ENCODE measurements around the gene CCDC91.

The CCDC91 gene

DNA sequence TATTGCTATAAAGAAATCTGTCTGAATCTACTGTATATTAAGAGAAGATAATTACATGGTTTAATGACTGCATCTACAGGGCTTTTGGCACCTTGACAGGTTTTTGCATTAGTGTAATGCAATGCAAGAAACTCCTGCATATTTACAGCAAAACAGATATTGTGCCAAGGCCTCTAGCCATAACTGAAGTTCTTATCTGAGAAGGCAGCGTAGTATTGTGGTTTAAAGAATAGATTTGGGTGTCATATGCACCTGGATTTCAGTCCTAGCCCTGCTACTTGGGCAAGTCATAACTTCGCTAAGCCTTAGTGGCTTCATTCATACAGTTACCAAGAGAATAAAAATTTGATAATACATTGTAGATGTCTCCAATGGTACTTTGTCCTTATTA lies 350.1 kb downstream of the CCDC91 start:
- Histone ChIP-seq H3K27ac (ENCODE audit: low read length) (no peak overlapping the region), H3K4me3 (ENCODE audit: low read depth in 1 of 2, low read length in 2 of 2) (no peak overlapping the region), H3K36me3 (ENCODE audit: control insufficient read depth in 1 of 2, insufficient read depth in 2 of 2, low read length in 2 of 2) (no peaks in the 10 kb centered on the region), H3K9me3 (ENCODE audit: control insufficient read depth in 1 of 2, low read length in 2 of 2) (no peaks in the 10 kb centered on the region), H3K27me3 (ENCODE audit: low read depth, low read length) (no peaks in the 10 kb centered on the region), H3K4me1 (ENCODE audit: control insufficient read depth in 1 of 2, insufficient read depth in 2 of 2, low read length in 2 of 2) (no peaks in the 10 kb centered on the region)

DNA sequence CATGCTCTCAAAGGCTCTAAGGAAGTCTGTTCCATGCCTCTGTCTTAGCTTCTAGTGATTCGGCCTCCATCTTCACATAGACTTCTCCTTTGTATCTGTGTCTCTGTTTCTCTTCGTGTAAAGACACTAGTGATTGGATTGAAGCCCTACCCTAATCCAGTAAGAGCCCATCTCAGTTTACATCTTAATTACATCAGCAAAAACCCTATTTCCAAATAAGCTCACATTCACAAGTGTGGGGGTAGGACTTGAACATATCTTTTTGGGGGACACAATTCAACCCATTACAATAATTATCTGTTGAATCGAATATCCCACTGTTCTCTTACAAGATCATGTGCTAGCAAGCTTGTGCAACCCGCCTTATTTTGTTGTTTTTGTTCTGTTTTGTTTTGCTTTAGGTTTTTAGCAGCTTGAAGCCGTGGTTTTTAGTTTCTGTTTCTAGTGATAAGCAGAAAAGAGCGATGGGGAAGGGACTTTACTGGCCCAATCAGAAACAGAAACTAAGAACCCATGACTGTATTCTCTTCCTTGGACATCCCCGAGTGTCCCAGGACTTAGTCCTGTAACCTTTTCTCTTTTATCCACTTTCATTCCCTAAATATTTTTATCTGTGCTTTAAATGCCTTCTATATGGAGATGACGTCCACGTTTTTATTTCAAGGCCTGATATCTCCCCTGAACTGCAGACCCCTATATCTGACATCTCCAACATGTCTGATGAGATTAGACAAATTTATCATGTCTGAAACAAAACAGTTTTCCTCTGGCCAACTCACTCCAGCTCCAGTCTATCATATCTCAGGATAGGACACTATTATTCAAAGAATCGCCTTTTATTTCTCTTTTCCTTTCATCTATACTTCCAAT lies 353.0 kb downstream of the CCDC91 start:
- Histone ChIP-seq H3K4me1 (ENCODE audit: control insufficient read depth in 1 of 2, insufficient read depth in 2 of 2, low read length in 2 of 2) (no peaks in the 10 kb centered on the region), H3K27ac (ENCODE audit: low read length) (peak overlapping the region; percentile 42), H3K4me3 (ENCODE audit: low read depth in 1 of 2, low read length in 2 of 2) (no peak overlapping the region), H3K9me3 (ENCODE audit: control insufficient read depth in 1 of 2, low read length in 2 of 2) (no peaks in the 10 kb centered on the region), H3K36me3 (ENCODE audit: control insufficient read depth in 1 of 2, insufficient read depth in 2 of 2, low read length in 2 of 2) (no peaks in the 10 kb centered on the region), H3K27me3 (ENCODE audit: low read depth, low read length) (no peaks in the 10 kb centered on the region)

DNA sequence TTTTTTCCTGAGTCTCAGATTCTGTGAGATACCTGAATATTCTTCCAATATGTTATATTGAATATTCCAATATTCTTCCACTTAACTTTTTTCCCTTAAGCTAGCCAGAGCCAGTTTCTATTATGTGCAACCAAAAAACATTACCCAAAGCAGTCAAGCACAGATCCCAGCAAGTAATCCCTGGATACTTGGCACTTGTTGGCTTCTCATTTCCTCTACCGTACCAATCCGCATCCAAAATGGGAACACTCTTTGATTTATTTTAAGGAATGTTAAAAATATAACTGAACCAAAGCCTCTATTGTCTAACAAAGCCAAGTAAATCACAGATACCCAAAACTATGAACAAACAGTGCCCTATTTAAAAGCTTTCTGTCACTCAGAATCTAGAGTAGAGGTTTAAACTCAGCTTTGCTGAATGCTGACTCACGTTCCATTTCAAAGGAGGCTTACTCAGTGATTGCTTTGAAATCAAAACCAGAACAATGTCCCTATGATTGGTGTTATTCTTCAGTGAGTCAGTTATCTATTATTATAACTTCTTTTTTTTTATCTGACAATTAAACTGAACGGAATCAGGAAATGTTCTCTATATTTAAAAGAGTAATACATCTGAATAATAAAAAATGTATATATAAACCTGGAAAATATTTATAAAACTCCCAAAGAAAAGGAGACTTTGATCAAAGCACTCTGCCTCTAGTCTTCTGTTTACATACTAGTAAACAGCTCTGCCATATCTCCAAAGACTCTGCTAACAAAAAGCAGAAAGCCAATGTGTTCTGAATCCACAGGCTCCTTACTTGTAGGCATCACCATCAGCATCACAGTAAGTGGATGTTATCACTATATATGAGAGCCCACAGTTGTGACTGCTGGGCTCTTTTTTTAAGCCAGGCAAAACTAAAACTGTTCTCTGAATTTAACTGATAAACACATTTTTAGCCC lies 360.8 kb downstream of the CCDC91 start:
- H3K27me3 ChIP-seq (ENCODE audit: low read depth, low read length): no peaks in the 10 kb centered on the region

DNA sequence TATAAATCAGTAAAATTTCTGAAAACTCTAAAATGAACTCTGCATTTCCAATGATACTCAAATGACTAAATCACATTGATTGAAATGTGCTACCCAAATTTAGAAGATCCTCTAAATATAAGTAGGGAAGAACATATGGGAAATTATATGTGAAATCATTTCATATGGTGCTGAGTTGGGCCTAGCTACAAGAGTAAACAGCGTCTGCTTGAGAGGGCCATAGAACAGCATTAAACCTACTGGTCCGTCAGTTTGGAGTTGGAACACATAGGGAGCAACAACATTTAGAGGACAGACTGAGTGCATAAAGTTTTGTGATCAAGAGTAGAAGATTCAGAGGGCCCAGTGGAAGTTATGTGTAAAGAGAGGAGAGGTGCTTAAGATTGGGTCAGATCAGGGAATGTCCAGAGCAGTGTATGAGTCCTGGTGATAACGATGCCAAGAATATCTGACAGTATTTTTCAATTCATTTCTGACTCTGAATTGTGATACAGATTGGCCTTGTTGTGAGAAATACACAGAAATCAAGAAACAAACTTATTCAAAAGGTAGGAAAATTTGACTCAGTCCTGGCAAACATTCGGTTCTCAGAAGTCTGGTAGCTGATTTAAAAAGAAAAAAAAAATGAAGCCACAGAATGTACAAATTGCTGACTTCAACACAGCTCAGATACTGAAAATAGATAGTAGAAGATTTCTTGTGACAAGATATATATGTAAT lies 362.2 kb downstream of the CCDC91 start:
- no peak overlapping the region for H3K27ac ChIP-seq (ENCODE audit: low read length)
- no peaks in the 10 kb centered on the region for H3K4me1 ChIP-seq (ENCODE audit: control insufficient read depth in 1 of 2, insufficient read depth in 2 of 2, low read length in 2 of 2)
- H3K4me3 ChIP-seq (ENCODE audit: low read depth in 1 of 2, low read length in 2 of 2): no peak overlapping the region
- H3K9me3 ChIP-seq (ENCODE audit: control insufficient read depth in 1 of 2, low read length in 2 of 2): no peaks in the 10 kb centered on the region
- no peaks in the 10 kb centered on the region for H3K36me3 ChIP-seq (ENCODE audit: control insufficient read depth in 1 of 2, insufficient read depth in 2 of 2, low read length in 2 of 2)
- no peaks in the 10 kb centered on the region for H3K27me3 ChIP-seq (ENCODE audit: low read depth, low read length)

More for the DNA sequence above, 360.8 kb downstream of the CCDC91 start:
- no peaks in the 10 kb centered on the region for H3K4me1 ChIP-seq (ENCODE audit: control insufficient read depth in 1 of 2, insufficient read depth in 2 of 2, low read length in 2 of 2)
- no peaks in the 10 kb centered on the region for H3K9me3 ChIP-seq (ENCODE audit: control insufficient read depth in 1 of 2, low read length in 2 of 2)
- no peak overlapping the region for H3K27ac ChIP-seq (ENCODE audit: low read length)
- no peak overlapping the region for H3K4me3 ChIP-seq (ENCODE audit: low read depth in 1 of 2, low read length in 2 of 2)
- H3K36me3 ChIP-seq (ENCODE audit: control insufficient read depth in 1 of 2, insufficient read depth in 2 of 2, low read length in 2 of 2): no peaks in the 10 kb centered on the region

DNA sequence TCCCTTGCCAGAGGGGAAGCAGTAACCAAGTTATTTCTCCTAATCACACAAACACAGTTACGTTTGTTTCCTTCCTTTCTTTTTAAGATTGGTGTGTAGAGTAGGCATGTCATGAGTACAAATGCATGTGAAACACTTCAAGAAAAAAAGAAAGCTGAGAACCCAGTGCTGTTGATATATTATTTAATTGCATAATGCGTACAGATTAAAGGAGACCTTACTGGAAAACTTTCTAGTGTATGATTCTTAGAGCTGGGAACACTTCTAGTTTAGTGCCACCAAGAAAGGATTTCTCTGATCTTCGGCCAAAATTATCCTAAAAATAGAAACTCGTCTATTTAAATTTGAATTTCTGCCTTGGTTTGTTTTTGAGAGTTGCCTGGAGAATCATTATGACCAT lies 365.5 kb downstream of the CCDC91 start:
- H3K36me3 ChIP-seq (ENCODE audit: control insufficient read depth in 1 of 2, insufficient read depth in 2 of 2, low read length in 2 of 2): no peaks in the 10 kb centered on the region
- H3K4me3 ChIP-seq (ENCODE audit: low read depth in 1 of 2, low read length in 2 of 2): no peak overlapping the region
- no peak overlapping the region for H3K27ac ChIP-seq (ENCODE audit: low read length)
- no peaks in the 10 kb centered on the region for H3K4me1 ChIP-seq (ENCODE audit: control insufficient read depth in 1 of 2, insufficient read depth in 2 of 2, low read length in 2 of 2)
- no peaks in the 10 kb centered on the region for H3K9me3 ChIP-seq (ENCODE audit: control insufficient read depth in 1 of 2, low read length in 2 of 2)
- no peaks in the 10 kb centered on the region for H3K27me3 ChIP-seq (ENCODE audit: low read depth, low read length)

DNA sequence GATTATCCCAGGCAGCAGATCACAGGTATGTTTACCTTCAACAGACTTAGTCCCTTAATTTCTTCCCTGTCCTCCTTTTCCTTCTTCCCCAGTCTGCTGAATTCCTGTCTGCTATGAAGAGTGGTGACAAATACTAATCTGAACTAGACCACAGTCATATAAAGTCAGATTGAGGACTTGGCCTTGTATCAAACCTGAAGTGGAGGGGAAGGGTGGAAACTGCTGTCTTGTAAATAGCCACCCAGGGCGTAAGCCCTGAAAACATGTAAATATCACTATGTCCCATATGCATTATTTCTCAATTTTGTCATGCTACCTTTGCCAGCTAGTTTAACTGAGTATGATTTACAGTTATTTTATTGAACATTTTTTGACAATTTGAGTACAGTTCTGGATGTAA lies 368.0 kb downstream of the CCDC91 start:
- Histone ChIP-seq H3K9me3 (ENCODE audit: control insufficient read depth in 1 of 2, low read length in 2 of 2) (no peaks in the 10 kb centered on the region), H3K4me3 (ENCODE audit: low read depth in 1 of 2, low read length in 2 of 2) (no peak overlapping the region), H3K27ac (ENCODE audit: low read length) (no peak overlapping the region), H3K4me1 (ENCODE audit: control insufficient read depth in 1 of 2, insufficient read depth in 2 of 2, low read length in 2 of 2) (no peaks in the 10 kb centered on the region), H3K27me3 (ENCODE audit: low read depth, low read length) (no peaks in the 10 kb centered on the region), H3K36me3 (ENCODE audit: control insufficient read depth in 1 of 2, insufficient read depth in 2 of 2, low read length in 2 of 2) (no peaks in the 10 kb centered on the region)

DNA sequence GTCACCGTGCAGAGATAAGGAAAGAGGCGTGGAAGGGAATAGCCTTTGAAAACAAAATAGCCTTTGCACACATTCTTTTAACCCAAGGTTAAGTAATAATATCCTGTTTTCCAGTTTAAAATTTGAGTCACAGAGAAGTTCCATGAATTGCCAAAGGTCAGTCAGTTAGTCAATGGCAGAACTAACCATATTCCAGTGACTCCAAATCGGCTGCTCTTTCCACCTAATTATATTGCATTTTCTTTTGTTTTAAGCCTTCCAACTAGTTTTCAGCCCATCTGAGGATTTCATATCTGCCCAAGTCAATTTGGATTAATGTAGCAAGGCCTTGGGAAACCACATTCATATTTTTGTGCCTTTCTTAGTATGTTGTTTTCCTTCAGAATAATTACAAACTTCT lies 373.0 kb downstream of the CCDC91 start:
- H3K4me3 ChIP-seq (ENCODE audit: low read depth in 1 of 2, low read length in 2 of 2): no peak overlapping the region
- H3K9me3 ChIP-seq (ENCODE audit: control insufficient read depth in 1 of 2, low read length in 2 of 2): no peaks in the 10 kb centered on the region
- no peak overlapping the region for H3K27ac ChIP-seq (ENCODE audit: low read length)
- no peaks in the 10 kb centered on the region for H3K27me3 ChIP-seq (ENCODE audit: low read depth, low read length)
- H3K36me3 ChIP-seq (ENCODE audit: control insufficient read depth in 1 of 2, insufficient read depth in 2 of 2, low read length in 2 of 2): peaks cover 0 to 4% of the 10 kb centered on the region in 2 donors
- no peaks in the 10 kb centered on the region for H3K4me1 ChIP-seq (ENCODE audit: control insufficient read depth in 1 of 2, insufficient read depth in 2 of 2, low read length in 2 of 2)

DNA sequence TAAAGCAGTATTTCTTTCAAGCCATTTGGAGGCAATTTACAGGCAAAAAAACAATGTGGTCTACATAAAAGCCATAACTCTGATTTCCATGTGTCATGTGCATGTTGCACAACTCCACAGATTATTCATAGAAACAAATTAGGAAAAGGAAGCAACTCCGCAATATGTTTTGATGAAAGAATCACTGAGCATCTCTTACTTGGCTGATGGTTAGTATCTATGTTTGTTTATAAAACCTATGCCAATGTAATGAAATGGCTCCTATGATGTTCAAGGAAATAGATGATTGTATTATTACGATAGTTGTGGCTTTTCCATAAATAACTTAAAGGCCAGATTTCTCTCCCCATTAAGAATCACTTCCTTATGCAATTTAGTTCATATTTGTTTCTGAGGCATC lies 373.7 kb downstream of the CCDC91 start:
- H3K27ac ChIP-seq (ENCODE audit: low read length): no peak overlapping the region
- H3K4me3 ChIP-seq (ENCODE audit: low read depth in 1 of 2, low read length in 2 of 2): no peak overlapping the region
- no peaks in the 10 kb centered on the region for H3K4me1 ChIP-seq (ENCODE audit: control insufficient read depth in 1 of 2, insufficient read depth in 2 of 2, low read length in 2 of 2)
- H3K27me3 ChIP-seq (ENCODE audit: low read depth, low read length): no peaks in the 10 kb centered on the region
- H3K9me3 ChIP-seq (ENCODE audit: control insufficient read depth in 1 of 2, low read length in 2 of 2): no peaks in the 10 kb centered on the region
- H3K36me3 ChIP-seq (ENCODE audit: control insufficient read depth in 1 of 2, insufficient read depth in 2 of 2, low read length in 2 of 2): peaks cover 0 to 4% of the 10 kb centered on the region in 2 donors

DNA sequence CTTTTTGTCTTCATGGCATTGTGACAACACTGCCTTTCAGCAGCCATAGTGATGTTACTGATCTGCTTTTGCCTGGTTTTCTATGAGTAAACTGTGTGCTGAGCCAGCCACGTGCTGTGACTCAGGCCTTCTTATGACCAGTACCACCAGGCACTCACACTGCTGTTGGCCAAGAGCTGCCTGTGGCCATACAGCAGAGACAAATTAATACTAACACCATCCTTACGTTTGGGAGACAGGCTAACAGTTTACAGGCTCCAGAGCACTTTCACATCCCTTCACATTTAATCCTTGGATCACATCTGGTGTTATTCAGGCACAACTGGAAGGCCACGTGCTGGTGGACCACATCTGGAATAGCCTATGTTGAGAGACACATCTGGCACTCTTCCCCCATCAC lies 377.9 kb downstream of the CCDC91 start:
- no peaks in the 10 kb centered on the region for H3K27me3 ChIP-seq (ENCODE audit: low read depth, low read length)
- no peak overlapping the region for H3K4me3 ChIP-seq (ENCODE audit: low read depth in 1 of 2, low read length in 2 of 2)
- H3K4me1 ChIP-seq (ENCODE audit: control insufficient read depth in 1 of 2, insufficient read depth in 2 of 2, low read length in 2 of 2): no peaks in the 10 kb centered on the region
- peaks cover 0 to 4% of the 10 kb centered on the region in 2 donors for H3K36me3 ChIP-seq (ENCODE audit: control insufficient read depth in 1 of 2, insufficient read depth in 2 of 2, low read length in 2 of 2)
- H3K27ac ChIP-seq (ENCODE audit: low read length): no peak overlapping the region
- H3K9me3 ChIP-seq (ENCODE audit: control insufficient read depth in 1 of 2, low read length in 2 of 2): no peaks in the 10 kb centered on the region

DNA sequence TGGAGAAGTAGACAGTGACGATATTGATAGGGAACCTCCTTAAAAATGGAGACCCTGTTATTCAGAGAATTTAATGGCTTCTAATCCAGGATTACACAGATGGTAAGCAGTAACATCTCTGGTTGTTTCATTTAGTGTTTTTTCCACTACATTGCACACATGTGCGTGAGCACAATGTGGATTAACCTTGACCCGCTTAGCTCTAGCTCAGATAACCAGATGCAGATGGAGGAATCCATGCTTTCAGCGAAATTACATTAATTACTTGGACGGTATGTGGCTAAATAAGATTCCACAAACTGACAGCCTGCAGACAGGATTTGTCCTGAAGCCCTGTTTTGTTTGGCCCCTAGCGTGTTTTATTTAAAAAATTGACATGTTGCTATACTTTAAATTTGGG lies 378.4 kb downstream of the CCDC91 start:
- H3K36me3 ChIP-seq (ENCODE audit: control insufficient read depth in 1 of 2, insufficient read depth in 2 of 2, low read length in 2 of 2): peaks cover 0 to 4% of the 10 kb centered on the region in 2 donors
- H3K4me3 ChIP-seq (ENCODE audit: low read depth in 1 of 2, low read length in 2 of 2): no peak overlapping the region
- H3K9me3 ChIP-seq (ENCODE audit: control insufficient read depth in 1 of 2, low read length in 2 of 2): no peaks in the 10 kb centered on the region
- no peaks in the 10 kb centered on the region for H3K4me1 ChIP-seq (ENCODE audit: control insufficient read depth in 1 of 2, insufficient read depth in 2 of 2, low read length in 2 of 2)
- no peaks in the 10 kb centered on the region for H3K27me3 ChIP-seq (ENCODE audit: low read depth, low read length)
- H3K27ac ChIP-seq (ENCODE audit: low read length): no peak overlapping the region
